ENCODE measurements around the gene CARD19.

Gene CARD19

GRCh38 chr9:93148721-93149120 is 52.7 kb downstream of the CARD19 start:
- H3K4me3 ChIP-seq (ENCODE audit: low read depth, low read length): no peak overlapping the region
- no peak for DNase-seq (ENCODE audit: low read depth, low spot score)
- TF ChIP-seq CTCF (IDR thresholded peaks at IDR 0.05; ENCODE audit: low read depth, low read length): no peak
- in situ Hi-C loops (cut with HindIII; ENCODE audit: low sequenced_read_pairs): no loop called here

GRCh38 chr9:93149361-93149760 is 53.3 kb downstream of the CARD19 start:
- in situ Hi-C loops (cut with HindIII; ENCODE audit: low sequenced_read_pairs): no loop called here
- DNase-seq (ENCODE audit: low read depth, low spot score): peak; percentile 10
- TF ChIP-seq CTCF (IDR thresholded peaks at IDR 0.05; ENCODE audit: low read depth, low read length): no peak
- no peak overlapping the region for H3K4me3 ChIP-seq (ENCODE audit: low read depth, low read length)

GRCh38 chr9:93151097-93151784 is 55.2 kb downstream of the CARD19 start:
- in situ Hi-C loops (cut with HindIII; ENCODE audit: low sequenced_read_pairs): no loop called here
- H3K4me3 ChIP-seq (ENCODE audit: low read depth, low read length): no peak overlapping the region
- DNase-seq (ENCODE audit: low read depth, low spot score): no peak
- no peak for TF ChIP-seq CTCF (IDR thresholded peaks at IDR 0.05; ENCODE audit: low read depth, low read length)

- in situ Hi-C loops (cut with HindIII; ENCODE audit: low sequenced_read_pairs): no loop called here
- no peak overlapping the region for H3K4me3 ChIP-seq (ENCODE audit: low read depth, low read length)
- DNase-seq (ENCODE audit: low read depth, low spot score): no peak
- peak; percentile 80 for TF ChIP-seq CTCF (IDR thresholded peaks at IDR 0.05; ENCODE audit: low read depth, low read length)
Observed at GRCh38 chr9:93154293-93154903, 58.4 kb downstream of the CARD19 start.

GRCh38 chr9:93155716-93156474 is 59.9 kb downstream of the CARD19 start:
- H3K4me3 ChIP-seq (ENCODE audit: low read depth, low read length): no peak overlapping the region
- in situ Hi-C loops (cut with HindIII; ENCODE audit: low sequenced_read_pairs): no loop called here
- no peak for DNase-seq (ENCODE audit: low read depth, low spot score)

More at GRCh38 chr9:93155716-93156474, 59.9 kb downstream of the CARD19 start:
- TF ChIP-seq CTCF (IDR thresholded peaks at IDR 0.05; ENCODE audit: low read depth, low read length): no peak

Data from astrocyte of the spinal cord (primary cell).